CD8-positive, alpha-beta memory T cell (primary cell): ENCODE measurements around the gene OPN1MW. TPM values are rescaled to one million over a fixed set of nuclear protein-coding genes. Genes with fewer than 3 reads are reported as not detected.

Source experiments
- polyA plus RNA-seq: library from polyadenylated mRNA; unstranded; fragments of 300-500 nt; fragmentation: Illumina TruSeq; gene quantifications from one replicate; pipeline ENCODE4 v1.2.3, GENCODE V29; 2021
- total RNA-seq, 2 experiments: library from RNA; stranded (reverse); gene quantifications; one replicate each; pipeline ENCODE4 v1.2.3, GENCODE V29; 2021

The OPN1MW gene
- total and polyA plus RNA-seq, 3 experiments from 2014 or later = not detected

Other genes with a start within 250 kb of the OPN1MW start
- gene NAA10, start 247.6 kb upstream of the OPN1MW start, total RNA-seq = 100 to 1,000 TPM; 160 to 162 TPM
- 105 TPM for gene NAA10, start 247.6 kb upstream of the OPN1MW start, polyA plus RNA-seq
- 1 to 10 TPM; 3.5 to 4.6 TPM for gene RENBP, start 238.0 kb upstream of the OPN1MW start, total RNA-seq
- gene RENBP, start 238.0 kb upstream of the OPN1MW start, polyA plus RNA-seq = not detected
- 100 to 1,000 TPM; 152 to 156 TPM for gene HCFC1, start 210.8 kb upstream of the OPN1MW start, total RNA-seq
- 12.4 TPM for gene HCFC1, start 210.8 kb upstream of the OPN1MW start, polyA plus RNA-seq
- 1 to 10 TPM; 3.3 to 3.5 TPM for gene TMEM187, start 209.8 kb upstream of the OPN1MW start, total RNA-seq
- 17.2 TPM for gene TMEM187, start 209.8 kb upstream of the OPN1MW start, polyA plus RNA-seq
- 100 to 1,000 TPM; 208 to 214 TPM for gene IRAK1, start 162.7 kb upstream of the OPN1MW start, total RNA-seq
- gene IRAK1, start 162.7 kb upstream of the OPN1MW start, polyA plus RNA-seq = 58.0 TPM
- 100 to 1,000 TPM in 1 of 2 experiments, 10 to 100 TPM in 1; 49.5 to 120 TPM for gene MECP2, start 84.9 kb upstream of the OPN1MW start, total RNA-seq
- gene MECP2, start 84.9 kb upstream of the OPN1MW start, polyA plus RNA-seq = 24.3 TPM
- gene OPN1LW, start 38.4 kb upstream of the OPN1MW start, total RNA-seq = not detected
- gene OPN1LW, start 38.4 kb upstream of the OPN1MW start, polyA plus RNA-seq = not detected
- gene OPN1MW2, start 37.2 kb downstream of the OPN1MW start, total RNA-seq = not detected
- not detected for gene OPN1MW2, start 37.2 kb downstream of the OPN1MW start, polyA plus RNA-seq
- gene OPN1MW3, start 75.0 kb downstream of the OPN1MW start, total RNA-seq = not detected
- not detected for gene OPN1MW3, start 75.0 kb downstream of the OPN1MW start, polyA plus RNA-seq
- not detected for gene TEX28, start 112.5 kb downstream of the OPN1MW start, total RNA-seq
- gene TEX28, start 112.5 kb downstream of the OPN1MW start, polyA plus RNA-seq = not detected
- under 1 TPM in 1 of 2 experiments, not detected in 1; 0.18 TPM for gene TKTL1, start 113.2 kb downstream of the OPN1MW start, total RNA-seq
- gene TKTL1, start 113.2 kb downstream of the OPN1MW start, polyA plus RNA-seq = 8.7 TPM
- gene FLNA, start 192.0 kb downstream of the OPN1MW start, total RNA-seq = 1,000 to 10,000 TPM; 1,299 to 1,356 TPM
- 799 TPM for gene FLNA, start 192.0 kb downstream of the OPN1MW start, polyA plus RNA-seq
- 100 to 1,000 TPM; 107 to 119 TPM for gene EMD, start 196.7 kb downstream of the OPN1MW start, total RNA-seq
- 37.2 TPM for gene EMD, start 196.7 kb downstream of the OPN1MW start, polyA plus RNA-seq
- gene RPL10, start 215.8 kb downstream of the OPN1MW start, total RNA-seq = 1,000 to 10,000 TPM; 3,198 to 3,218 TPM
- gene RPL10, start 215.8 kb downstream of the OPN1MW start, polyA plus RNA-seq = 4,855 TPM
- 10 to 100 TPM in 1 of 2 experiments, 1 to 10 TPM in 1; 9.8 to 10.1 TPM for gene DNASE1L1, start 226.7 kb downstream of the OPN1MW start, total RNA-seq
- 19.1 TPM for gene DNASE1L1, start 226.7 kb downstream of the OPN1MW start, polyA plus RNA-seq
- 10 to 100 TPM; 51.9 to 52.3 TPM for gene TAFAZZIN, start 228.9 kb downstream of the OPN1MW start, total RNA-seq
- gene TAFAZZIN, start 228.9 kb downstream of the OPN1MW start, polyA plus RNA-seq = 41.4 TPM
- 10 to 100 TPM; 43.0 to 43.2 TPM for gene ATP6AP1, start 246.1 kb downstream of the OPN1MW start, total RNA-seq
- gene ATP6AP1, start 246.1 kb downstream of the OPN1MW start, polyA plus RNA-seq = 129 TPM